Measurements from ENCODE around the gene OGA.

- no peak for TF ChIP-seq EZH2 (IDR thresholded peaks at IDR 0.05; ENCODE audit: insufficient read depth, poor library complexity, severe bottlenecking)
- no peak for TF ChIP-seq EZH2phosphoT487 (IDR thresholded peaks at IDR 0.05; ENCODE audit: insufficient read depth, low read depth)
These were observed 9.8 kb upstream of the OGA start for GRCh38 chr10:101827919-101828600.
